Measurements from ENCODE around the gene TARM1.
"Not testable (repeated sequence)": the region's sequence is repeated elsewhere in the genome, so short reads cannot be mapped to it uniquely, and the experiment has no call there.

The TARM1 gene

GRCh38 chr19:54107876-54108490, 26.8 kb upstream of the TARM1 start:
- Mint-ChIP-seq H3K27ac (no peak overlapping the region), H3K27me3 (no peaks in the 10 kb centered on the region), H3K4me1 (ENCODE audit: low read depth) (peaks cover 25% of the 10 kb centered on the region), H3K9me3 (no peaks in the 10 kb centered on the region), H3K4me3 (no peak overlapping the region), H3K36me3 (ENCODE audit: low read depth) (peaks cover 87% of the 10 kb centered on the region)
- no peak for DNase-seq

- Mint-ChIP-seq H3K4me3 (no peak overlapping the region), H3K36me3 (ENCODE audit: low read depth) (peaks cover 80% of the 10 kb centered on the region), H3K27ac (peak overlapping the region; percentile 61), H3K27me3 (no peaks in the 10 kb centered on the region), H3K4me1 (ENCODE audit: low read depth) (peaks cover 31% of the 10 kb centered on the region), H3K9me3 (no peaks in the 10 kb centered on the region)
- no peak for DNase-seq
Observed at GRCh38 chr19:54106716-54107115, 25.6 kb upstream of the TARM1 start.

DNA sequence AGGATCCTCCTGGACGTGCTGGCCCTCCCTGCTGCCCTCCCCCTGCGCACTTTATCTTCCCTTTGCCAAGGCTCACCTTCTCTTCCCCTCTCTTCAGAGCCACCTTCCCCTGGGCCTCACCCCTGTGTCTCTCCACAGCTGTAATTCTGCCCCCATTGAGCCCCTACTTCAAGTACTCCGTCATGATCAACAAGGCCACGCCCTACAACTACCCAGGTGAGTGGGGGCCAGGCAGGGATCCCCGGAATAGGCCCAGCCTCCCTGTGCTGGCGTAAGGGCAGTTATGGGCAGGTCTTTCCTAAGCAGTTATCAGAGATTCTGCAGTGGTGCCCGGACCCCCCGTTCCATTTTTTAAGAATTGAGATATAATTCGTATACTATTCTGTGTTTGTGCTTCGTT, 24.6 kb upstream of the TARM1 start:
- Mint-ChIP-seq H3K9me3 (no peaks in the 10 kb centered on the region), H3K27me3 (no peaks in the 10 kb centered on the region), H3K4me3 (no peak overlapping the region)

DNA sequence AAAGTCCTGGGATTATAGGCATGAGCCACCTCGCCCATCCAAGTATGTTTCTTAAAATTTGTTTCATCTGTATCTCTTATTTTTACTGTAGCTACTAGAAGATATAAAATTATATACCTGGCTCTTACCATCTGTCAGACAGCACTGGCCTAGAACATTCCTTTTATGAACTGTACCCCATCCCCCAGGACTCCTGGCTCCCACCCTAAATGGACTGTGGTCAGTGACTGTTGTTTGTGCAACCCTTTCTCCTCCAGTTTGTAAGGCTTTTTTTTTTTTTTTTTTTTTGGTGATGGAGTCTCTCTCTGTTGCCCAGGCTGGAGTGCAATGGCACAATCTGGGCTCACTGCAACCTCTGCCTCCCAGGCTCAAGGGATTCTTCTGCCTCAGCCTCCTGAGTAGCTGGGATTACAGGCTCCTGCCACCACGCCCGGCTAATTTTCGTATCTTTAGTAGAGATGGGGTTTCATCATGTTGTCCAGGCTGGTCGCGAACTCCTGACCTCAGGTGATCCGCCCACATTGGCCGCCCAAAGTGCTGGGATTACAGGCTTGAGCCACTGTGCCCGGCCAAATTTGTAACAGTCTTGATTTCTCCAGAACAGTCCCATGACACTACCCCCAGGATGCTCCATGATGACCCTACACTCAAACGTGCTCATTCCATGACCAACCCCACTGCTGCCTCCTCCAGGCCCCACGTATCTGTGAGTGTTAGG, 24.0 kb upstream of the TARM1 start:
- peak; percentile 16 for DNase-seq
- Mint-ChIP-seq H3K4me1 (ENCODE audit: low read depth) (peaks cover 32% of the 10 kb centered on the region), H3K27me3 (no peaks in the 10 kb centered on the region), H3K36me3 (ENCODE audit: low read depth) (peaks cover 68% of the 10 kb centered on the region), H3K4me3 (peak overlapping the region; percentile 99), H3K9me3 (no peaks in the 10 kb centered on the region), H3K27ac (peak overlapping the region; percentile 59)

More for the DNA sequence above, 24.6 kb upstream of the TARM1 start:
- no peak for DNase-seq
- Mint-ChIP-seq H3K27ac (peak overlapping the region; percentile 59), H3K4me1 (ENCODE audit: low read depth) (peaks cover 33% of the 10 kb centered on the region), H3K36me3 (ENCODE audit: low read depth) (peaks cover 74% of the 10 kb centered on the region)

DNA sequence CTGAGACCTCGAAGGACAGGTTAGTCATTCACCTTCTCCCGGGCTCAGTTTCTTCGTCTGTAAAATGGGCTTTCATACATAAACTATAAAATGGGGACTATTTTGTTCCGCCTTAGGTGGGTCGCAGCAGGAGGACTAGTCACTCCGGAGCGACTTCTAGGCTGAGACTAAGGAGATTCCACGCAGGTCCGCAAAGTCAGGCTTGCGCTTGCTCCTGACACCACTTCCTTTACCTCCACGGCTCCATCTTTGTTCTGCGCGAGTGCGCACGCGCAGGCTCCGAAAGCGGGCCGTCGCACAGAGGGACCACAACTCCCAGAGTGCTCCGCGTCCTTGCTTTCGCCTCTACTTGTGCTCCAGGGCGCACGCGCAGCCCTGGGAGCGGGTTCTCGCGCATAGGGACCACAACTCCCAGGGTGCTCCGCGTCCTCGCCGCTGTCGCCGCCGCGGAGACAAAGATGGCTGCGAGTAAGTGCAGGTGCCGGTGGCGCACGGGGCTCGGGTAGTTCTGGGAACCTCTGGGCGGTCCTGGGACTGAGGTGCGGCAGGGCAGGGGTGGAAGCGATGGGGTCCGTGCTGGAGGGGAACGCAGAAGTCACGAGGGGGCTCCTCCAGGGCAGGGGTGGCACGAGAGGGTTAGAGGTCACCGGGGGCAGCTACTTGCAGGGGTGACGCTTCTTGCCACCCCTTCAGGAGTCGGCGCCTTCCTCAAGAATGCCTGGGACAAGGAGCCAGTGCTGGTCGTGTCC, 21.4 kb upstream of the TARM1 start, which contains the start of gene NDUFA3:
Gene NDUFA3 (plus strand): TSS at position 435 of the 749 bp plus-strand sequence. CDS start 24 bp downstream, at position 459.
- Mint-ChIP-seq H3K27me3 (no peaks in the 10 kb centered on the region), H3K9me3 (no peaks in the 10 kb centered on the region), H3K4me3 (peak within 1 kb of the TSS; percentile 99), H3K27ac (peak within 1 kb of the TSS; percentile 98), H3K36me3 (ENCODE audit: low read depth) (peaks cover 43% of the 10 kb centered on the region), H3K4me1 (ENCODE audit: low read depth) (peaks cover 32% of the 10 kb centered on the region)
- DNase-seq = peak; percentile 96

GRCh38 chr19:54100561-54100960, 19.4 kb upstream of the TARM1 start, which contains the start of gene OSCAR:
OSCAR (minus strand) TSS chr19:54100803; CDS start chr19:54100792, 11 bp downstream.
- H3K36me3 Mint-ChIP-seq (ENCODE audit: low read depth) = peaks cover 23% of the 10 kb centered on the region
- H3K4me1 Mint-ChIP-seq (ENCODE audit: low read depth) = peaks cover 33% of the 10 kb centered on the region
- peak within 1 kb of the TSS; percentile 99 for H3K4me3 Mint-ChIP-seq
- H3K9me3 Mint-ChIP-seq = no peaks in the 10 kb centered on the region
- H3K27ac Mint-ChIP-seq = peak within 1 kb of the TSS; percentile 42
- DNase-seq = no peak
- H3K27me3 Mint-ChIP-seq = no peaks in the 10 kb centered on the region

DNA sequence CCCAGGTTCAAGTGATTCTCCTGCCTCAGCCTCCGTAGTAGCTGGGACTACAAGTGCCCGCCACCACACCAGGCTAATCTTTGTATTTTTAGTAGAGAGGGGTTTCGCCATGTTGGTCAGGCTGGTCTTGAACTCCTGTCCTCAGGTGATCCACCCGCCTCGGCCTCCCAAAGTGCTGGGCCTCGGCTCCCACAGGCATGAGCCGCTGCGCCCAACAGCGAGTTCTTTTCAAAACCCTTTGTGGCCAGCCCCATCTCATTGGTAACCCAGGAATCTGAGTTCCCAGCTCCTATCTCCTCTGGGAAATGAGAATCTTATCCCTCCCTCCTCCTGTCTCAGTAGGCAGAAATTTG, 18.7 kb upstream of the TARM1 start:
- H3K4me3 Mint-ChIP-seq, DNase-seq, H3K27me3 Mint-ChIP-seq, H3K9me3 Mint-ChIP-seq, H3K27ac Mint-ChIP-seq: not testable (repeated sequence)
- H3K36me3 Mint-ChIP-seq (ENCODE audit: low read depth) = peaks cover 18% of the 10 kb centered on the region
- H3K4me1 Mint-ChIP-seq (ENCODE audit: low read depth) = peaks cover 29% of the 10 kb centered on the region

DNA sequence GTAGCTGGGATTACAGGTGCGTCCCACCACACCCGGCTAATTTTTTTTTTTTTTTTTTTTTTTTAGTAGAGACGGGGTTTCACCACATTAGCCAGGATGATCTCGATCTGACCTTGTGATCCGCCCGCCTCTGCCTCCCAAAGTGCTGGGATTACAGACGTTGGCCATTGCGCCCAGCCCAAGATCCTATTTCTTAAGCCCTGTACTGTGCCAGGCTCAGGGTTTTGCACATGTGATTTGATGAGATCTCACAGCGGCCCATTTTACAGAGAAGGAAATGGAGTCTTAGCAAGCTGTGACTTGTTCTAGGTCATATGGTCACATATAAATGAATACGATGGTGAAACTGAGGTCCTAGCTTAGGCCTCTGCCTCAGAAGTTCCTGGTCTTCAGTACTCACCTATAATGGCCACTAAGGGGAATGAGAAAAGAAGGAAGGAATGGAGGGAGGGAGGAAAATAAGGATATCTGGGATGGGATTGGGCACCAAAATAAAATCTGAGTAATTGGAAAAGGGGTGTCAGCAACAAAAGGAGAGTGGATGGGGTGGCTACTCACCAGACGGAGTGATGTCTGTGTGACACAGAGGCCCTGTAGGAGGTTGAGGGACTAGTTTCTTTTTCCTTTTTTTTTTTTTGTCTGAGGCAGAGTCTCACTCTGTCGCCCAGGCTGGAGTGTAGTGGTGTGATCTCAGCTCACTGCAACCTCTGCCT, 18.2 kb upstream of the TARM1 start:
- Mint-ChIP-seq H3K4me1 (ENCODE audit: low read depth) (peaks cover 28% of the 10 kb centered on the region), H3K27ac (no peak overlapping the region), H3K36me3 (ENCODE audit: low read depth) (peaks cover 13% of the 10 kb centered on the region), H3K27me3 (peaks cover 7% of the 10 kb centered on the region), H3K4me3 (no peak overlapping the region), H3K9me3 (peaks cover 1% of the 10 kb centered on the region)
- no peak for DNase-seq

- peaks cover 4% of the 10 kb centered on the region for H3K9me3 Mint-ChIP-seq
- H3K36me3 Mint-ChIP-seq (ENCODE audit: low read depth) = no peaks in the 10 kb centered on the region
- DNase-seq = peak; percentile 50
- peak overlapping the region; percentile 62 for H3K27ac Mint-ChIP-seq
- peaks cover 16% of the 10 kb centered on the region for H3K27me3 Mint-ChIP-seq
- H3K4me1 Mint-ChIP-seq (ENCODE audit: low read depth) = peaks cover 18% of the 10 kb centered on the region
- H3K4me3 Mint-ChIP-seq = peak overlapping the region; percentile 61
Observed at GRCh38 chr19:54096617-54097106, 15.5 kb upstream of the TARM1 start.

DNA sequence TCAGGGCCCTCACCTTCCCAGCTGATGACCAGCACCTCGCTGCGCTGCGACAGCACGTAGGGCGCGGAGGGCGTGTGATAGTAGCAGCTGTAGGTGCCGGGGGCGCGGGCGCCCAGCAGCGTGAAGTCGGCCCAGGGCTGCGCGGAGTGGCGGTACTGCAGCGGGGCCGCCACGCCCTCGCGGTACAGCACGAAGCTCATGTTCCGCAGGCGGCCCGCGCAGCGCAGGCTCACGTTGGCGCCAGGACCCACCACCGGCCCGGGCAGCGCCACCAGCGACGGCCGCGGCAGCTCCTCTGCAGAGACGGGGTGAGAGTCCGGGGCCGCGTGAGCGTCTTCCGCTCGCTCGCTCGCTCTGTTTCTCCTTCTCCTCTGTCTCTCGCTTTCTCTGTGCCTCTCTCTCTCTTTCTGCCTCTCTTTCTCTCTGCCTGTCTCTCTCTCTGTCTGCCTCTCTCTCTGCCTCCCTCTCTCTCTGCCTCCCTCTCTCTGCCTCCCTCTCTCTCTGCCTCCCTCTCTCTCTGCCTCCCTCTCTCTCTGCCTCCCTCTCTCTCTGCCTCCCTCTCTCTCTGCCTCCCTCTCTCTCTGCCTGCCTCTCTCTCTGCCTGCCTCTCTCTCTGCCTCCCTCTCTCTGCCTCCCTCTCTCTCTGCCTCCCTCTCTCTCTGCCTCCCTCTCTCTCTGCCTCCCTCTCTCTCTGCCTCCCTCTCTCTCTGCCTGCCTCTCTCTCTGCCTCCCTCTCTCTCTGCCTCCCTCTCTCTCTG, 14.9 kb upstream of the TARM1 start:
- H3K27ac Mint-ChIP-seq = peak overlapping the region; percentile 47

DNA sequence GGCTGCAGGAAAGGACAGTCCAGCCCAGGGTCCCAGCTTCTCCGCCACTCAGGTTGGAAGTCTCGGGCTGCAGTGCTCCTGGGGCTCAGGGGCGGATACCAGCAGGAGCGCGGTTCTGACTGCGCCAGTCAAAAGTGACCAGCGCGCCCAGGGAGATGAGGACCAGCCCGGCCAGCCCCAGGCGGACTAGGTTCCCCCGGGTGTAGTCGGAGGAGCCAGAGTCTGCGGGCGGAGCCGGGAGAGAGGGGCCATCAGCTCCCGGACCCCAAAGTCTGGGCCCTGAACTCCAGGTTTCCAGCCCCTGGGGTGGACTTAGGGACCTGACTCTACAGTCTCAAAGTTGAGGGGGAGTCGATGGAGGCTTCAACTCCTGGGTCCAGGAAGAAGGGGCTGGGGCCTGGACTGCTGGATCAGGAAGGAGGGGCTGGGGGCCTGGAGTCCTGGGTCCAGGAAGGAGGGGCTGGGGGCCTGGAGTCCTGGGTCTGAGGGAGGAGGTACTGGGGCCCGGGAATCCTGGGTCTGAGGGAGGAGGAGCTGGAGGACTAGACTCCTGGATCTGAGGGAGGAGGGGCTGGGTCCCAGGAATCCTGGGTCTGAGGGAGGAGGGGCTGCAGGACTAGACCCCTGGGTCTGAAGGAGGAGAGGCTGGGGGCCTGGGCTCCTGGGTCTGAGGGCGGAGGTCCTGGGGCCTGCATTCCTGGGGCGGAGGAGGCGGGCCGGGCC, 14.1 kb upstream of the TARM1 start:
- Mint-ChIP-seq H3K9me3 (peaks cover 4% of the 10 kb centered on the region), H3K4me1 (ENCODE audit: low read depth) (peaks cover 14% of the 10 kb centered on the region), H3K27me3 (peaks cover 24% of the 10 kb centered on the region), H3K27ac (no peak overlapping the region), H3K4me3 (peak overlapping the region; percentile 54), H3K36me3 (ENCODE audit: low read depth) (no peaks in the 10 kb centered on the region)
- no peak for DNase-seq

More for the DNA sequence above, 14.9 kb upstream of the TARM1 start:
- not testable (repeated sequence) for H3K36me3 Mint-ChIP-seq (ENCODE audit: low read depth); H3K9me3 Mint-ChIP-seq
- Mint-ChIP-seq H3K27me3 (peaks cover 20% of the 10 kb centered on the region), H3K4me1 (ENCODE audit: low read depth) (peaks cover 14% of the 10 kb centered on the region), H3K4me3 (peak overlapping the region; percentile 61)
- DNase-seq = peak; percentile 71

DNA sequence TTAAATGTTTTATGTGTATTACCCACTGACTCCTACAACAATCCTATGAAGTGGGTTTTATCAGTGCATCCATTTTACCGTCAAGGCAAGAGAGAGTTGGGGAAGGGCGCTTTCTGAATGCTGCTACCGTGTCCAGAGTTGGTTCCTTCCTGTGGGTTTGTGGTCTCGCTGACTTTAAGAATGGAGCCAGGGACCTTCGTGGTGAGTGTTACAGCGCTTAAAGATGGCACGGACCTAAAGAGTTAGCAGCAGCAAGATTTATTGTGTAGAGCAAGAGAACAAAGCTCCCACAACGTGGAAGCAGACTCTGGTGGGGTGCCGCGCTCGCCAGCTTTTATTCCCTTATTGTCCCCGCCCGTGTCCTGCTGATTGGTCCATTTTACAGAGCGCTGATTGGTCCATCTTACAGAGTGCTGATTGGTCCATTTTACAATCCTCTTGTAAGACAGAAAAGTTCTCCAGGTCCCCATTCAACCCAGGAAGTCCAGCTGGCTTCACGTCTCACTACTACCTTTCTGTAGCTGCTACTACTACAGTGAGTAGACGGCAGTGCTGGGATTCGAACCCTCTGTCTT, 13.3 kb upstream of the TARM1 start:
- Mint-ChIP-seq H3K4me1 (ENCODE audit: low read depth) (peaks cover 14% of the 10 kb centered on the region), H3K36me3 (ENCODE audit: low read depth) (no peaks in the 10 kb centered on the region), H3K27ac (no peak overlapping the region), H3K4me3 (no peak overlapping the region), H3K27me3 (peaks cover 25% of the 10 kb centered on the region), H3K9me3 (peaks cover 4% of the 10 kb centered on the region)
- DNase-seq = no peak

DNA sequence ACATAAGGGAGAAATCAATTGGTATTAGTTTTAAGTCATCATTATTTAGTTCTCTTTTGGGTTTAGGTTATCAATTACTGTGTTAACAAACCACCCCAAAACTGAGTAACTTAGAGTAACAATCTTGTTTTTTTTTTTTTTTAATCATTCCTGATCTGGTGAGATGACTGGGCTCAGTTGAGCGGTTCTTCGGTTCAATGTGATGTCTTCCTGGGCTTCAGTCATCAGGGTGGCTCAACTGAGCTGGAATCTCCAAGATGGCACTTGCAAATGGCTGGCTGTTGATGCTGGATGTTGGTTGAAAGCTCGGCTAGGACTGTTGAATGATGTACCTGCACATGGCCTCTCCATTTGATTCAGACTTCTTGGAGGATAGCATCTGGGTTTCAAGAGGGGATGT, 3.2 kb upstream of the TARM1 start:
- Mint-ChIP-seq H3K36me3 (ENCODE audit: low read depth) (no peaks in the 10 kb centered on the region), H3K4me1 (ENCODE audit: low read depth) (no peaks in the 10 kb centered on the region), H3K4me3 (no peak overlapping the region), H3K27me3 (peaks cover 13% of the 10 kb centered on the region), H3K27ac (no peak overlapping the region), H3K9me3 (peaks cover 8% of the 10 kb centered on the region)
- DNase-seq = no peak

Measured in activated T-cell treated with anti-CD3 and anti-CD28 coated beads, Interleukin-2, amount 50 U/mL, for 24 hours (primary cell).